GM12878 (cell line): ENCODE measurements around the gene NELFB. TPM values are rescaled to one million over a fixed set of nuclear protein-coding genes. Genes with fewer than 3 reads are reported as not detected.
A peak's percentile ranks its signal among the peaks of the same experiment; 100 is the strongest.

Experiments used
- ATAC-seq: fragments of 200-7000 bp; cut with Tn5 transposase; 3 replicates; pipeline ENCODE4 v1.9.1; 2020; ENCODE audit warnings: mild to moderate bottlenecking, moderate library complexity
- BruUV-seq: library from RNA; stranded (reverse); fragments of 400-500 nt; replicated peaks from 2 replicates; lab custom pipeline; 2021; lab: Mats Ljungman, UMichigan
- CTCF ChIA-PET: fragments of 300-600 bp; sonication (Branson Sonifier 250); formaldehyde crosslinking; extraction: SDS; loops from one replicate; lab custom pipeline; 2021; ENCODE audit warnings: inconsistent platforms; lab: Yijun Ruan, JAX
- POLR2A ChIA-PET: fragments of 350-600 bp; formaldehyde crosslinking; extraction: SDS; loops from one replicate; lab custom pipeline; 2021; ENCODE audit warnings: inconsistent platforms; lab: Charles Lee
- RAD21 ChIA-PET: fragments of 300-600 bp; sonication (Branson Sonifier 250); formaldehyde crosslinking; loops from one replicate; lab custom pipeline; 2023; ENCODE audit warnings: antibody characterized with exemption; ENCODE audit not compliant: unreplicated experiment; lab: Charles Lee
- SMC1A ChIA-PET: fragments of 300-600 bp; sonication (Branson Sonifier 250); formaldehyde crosslinking; loops from one replicate; lab custom pipeline; 2023; ENCODE audit not compliant: unreplicated experiment, uncharacterized antibody; lab: Charles Lee
- DNase-seq: peaks from one replicate; pipeline ENCODE4 v3.0.0-alpha.2; 2011; ENCODE audit warnings: low read depth, low spot score
- FAIRE-seq: peaks from 3 replicates; lab custom pipeline; 2011; peaks lifted over from hg19 to GRCh38; lab: Jason Lieb, UNC
- H2AFZ ChIP-seq: 2 replicates; pipeline ENCODE4 v1.6.0; 2011; ENCODE audit warnings: low read depth, low read length, control low read depth; ENCODE audit not compliant: control insufficient read depth
- H3K27ac ChIP-seq: 2 replicates; pipeline ENCODE4 v1.5.1; 2011; ENCODE audit warnings: control low read depth; ENCODE audit not compliant: control insufficient read depth, insufficient read depth
- H3K27me3 ChIP-seq, 2 experiments: replicated peaks in 1 of 2; 2 replicates each; pipeline versions ENCODE4 v1.6.0 to v1.6.1; 2011; ENCODE audit warnings: low read length in 1 of 2; ENCODE audit not compliant: control insufficient read depth in 2 of 2, insufficient read depth in 2 of 2
- H3K36me3 ChIP-seq, 2 experiments: 2 replicates each; pipeline ENCODE4 v1.5.1; 2011; ENCODE audit warnings: low read length in 1 of 2; ENCODE audit not compliant: control insufficient read depth in 2 of 2, insufficient read depth in 2 of 2
- H3K4me1 ChIP-seq: 2 replicates; pipeline ENCODE4 v1.6.1; 2011; ENCODE audit warnings: mild to moderate bottlenecking, low read length, moderate library complexity, mixed read lengths; ENCODE audit not compliant: control insufficient read depth, insufficient read depth
- H3K4me2 ChIP-seq: 2 replicates; pipeline ENCODE4 v1.6.0; 2011; ENCODE audit warnings: control low read depth; ENCODE audit not compliant: control insufficient read depth, insufficient read depth
- H3K4me3 ChIP-seq: fragments of 200-600 bp; sonication (generic); 2 replicates; pipeline ENCODE4 v1.5.1; 2016
- H3K79me2 ChIP-seq: 2 replicates; pipeline ENCODE4 v1.6.0; 2011; ENCODE audit warnings: low read length; ENCODE audit not compliant: control insufficient read depth, insufficient read depth
- H3K9ac ChIP-seq: 2 replicates; pipeline ENCODE4 v1.8.0; 2011; ENCODE audit warnings: low read length, control low read depth, mixed read lengths; ENCODE audit not compliant: control insufficient read depth, insufficient read depth
- H3K9me3 ChIP-seq: replicated peaks from 3 replicates; pipeline ENCODE4 v1.5.1; 2011; ENCODE audit warnings: mild to moderate bottlenecking, low read length; ENCODE audit not compliant: control insufficient read depth, insufficient read depth
- H4K20me1 ChIP-seq: 2 replicates; pipeline ENCODE4 v1.6.0; 2011; ENCODE audit not compliant: control insufficient read depth, insufficient read depth
- BACH1 ChIP-seq: fragments of 450-650 bp; IDR thresholded peaks from 2 replicates; pipeline ENCODE4 v1.6.1; 2017; ENCODE audit warnings: mild to moderate bottlenecking, borderline replicate concordance
- BCL11A ChIP-seq: IDR thresholded peaks from 2 replicates; pipeline ENCODE4 v1.6.1; 2011; ENCODE audit warnings: low read depth, low read length
- HDAC6 ChIP-seq: fragments of 200-600 bp; sonication (generic); IDR thresholded peaks from one replicate; pipeline ENCODE4 v1.8.0; 2017; ENCODE audit warnings: antibody characterized with exemption; ENCODE audit not compliant: unreplicated experiment
- IKZF1 ChIP-seq: fragments of 450-650 bp; conservative IDR thresholded peaks from 2 replicates; pipeline ENCODE4 v1.6.1; 2017; ENCODE audit warnings: antibody characterized with exemption, mild to moderate bottlenecking
- MEF2B ChIP-seq: fragments of 450-650 bp; IDR thresholded peaks from 2 replicates; pipeline ENCODE4 v1.6.1; 2018; ENCODE audit warnings: mild to moderate bottlenecking, moderate library complexity; ENCODE audit not compliant: partially characterized antibody, poor library complexity, severe bottlenecking
- NKRF ChIP-seq: fragments of 450-650 bp; conservative IDR thresholded peaks from 2 replicates; pipeline ENCODE4 v1.6.1; 2017; ENCODE audit warnings: mild to moderate bottlenecking, moderate library complexity
- NR2F1 ChIP-seq: fragments of 450-650 bp; conservative IDR thresholded peaks from 2 replicates; pipeline ENCODE4 v1.6.1; 2017; ENCODE audit warnings: mild to moderate bottlenecking
- RB1 ChIP-seq: fragments of 450-650 bp; formaldehyde crosslinking; IDR thresholded peaks from 2 replicates; pipeline ENCODE4 v1.6.1; 2017; ENCODE audit warnings: mild to moderate bottlenecking, borderline replicate concordance
- SP1 ChIP-seq: IDR thresholded peaks from one replicate; pipeline ENCODE4 v1.6.1; 2011; ENCODE audit warnings: low read depth, low read length
- SPI1 ChIP-seq: IDR thresholded peaks from 2 replicates; pipeline ENCODE4 v1.6.1; 2011; ENCODE audit warnings: low read depth, mild to moderate bottlenecking, low read length, moderate library complexity, borderline replicate concordance; ENCODE audit not compliant: insufficient read depth
- SUPT20H ChIP-seq: IDR thresholded peaks from 2 replicates; pipeline ENCODE4 v1.6.1; 2011; ENCODE audit warnings: low read depth, mild to moderate bottlenecking, low read length, moderate library complexity, borderline replicate concordance; ENCODE audit not compliant: control insufficient read depth
- ZNF687 ChIP-seq: fragments of 450-650 bp; IDR thresholded peaks from 2 replicates; pipeline ENCODE4 v1.6.1; 2017; ENCODE audit warnings: mild to moderate bottlenecking, moderate library complexity
- WGBS: methylation state at CpG from one replicate; pipeline ENCODE4 v1.1.6; 2016; ENCODE audit warnings: low lambda C conversion rate; ENCODE audit not compliant: insufficient replicate concordance, insufficient coverage; ENCODE audit errors: missing lambda C conversion rate; 5-methylcytosine and 5-hydroxymethylcytosine counted together
- in situ Hi-C: fragments of 300-500 bp; cut with MboI; formaldehyde crosslinking; loops from 9 replicates; pipeline ENCODE4 v1.14.3; 2018; ENCODE audit warnings: mixed read lengths
- intact Hi-C: fragments of 100-400 bp; cut with micrococcal nuclease; formaldehyde crosslinking; loops from one replicate; pipeline ENCODE4 v1.14.2; 2022; ENCODE audit not compliant: unreplicated experiment
- polyA plus RNA-seq, 11 experiments: library from polyadenylated mRNA; depleted of rRNA in 4 of 11; unstranded in 6 of 11; stranded (reverse) in 5 of 11; fragments of >200 nt; fragmentation: Nextera tagmentation in 4 of 11; fragmentation: Illumina TruSeq in 1 of 11; extraction: Ambion mirVana in 4 of 11; extraction: Trizol in 1 of 11; gene quantifications; 1 replicate in 1 of 11; 2 replicates in 10 of 11; pipeline versions ENCODE4 v1.2.1 to v1.2.3, GENCODE V29; 2011 to 2016; ENCODE audit warnings: inconsistent platforms in 2 of 11, missing spikeins in 2 of 11, low read depth in 1 of 11
- total RNA-seq, 4 experiments: library from RNA; depleted of rRNA in 3 of 4; stranded (reverse); fragments of >200 nt in 3 of 4; fragmentation: Illumina TruSeq in 1 of 4; extraction: Trizol in 1 of 4; gene quantifications; 2 replicates each; pipeline versions ENCODE4 v1.2.1 to v1.2.3, GENCODE V29; 2013 to 2021

Gene NELFB
- total and polyA plus RNA-seq, 10 of the 15 experiments (the other 5 are each of a cell fraction or from before 2014, with no cell fraction given) = 0.19 to 63.4 (median 30.9) TPM

- Histone ChIP-seq H3K27me3 (no peaks in the 10 kb centered on the region), H3K4me1 (peaks cover 17% of the 10 kb centered on the region), H4K20me1 (no peaks in the 10 kb centered on the region), H3K27ac (peak overlapping the region; percentile 47), H3K79me2 (0 out of 2 replicates have a peak, but pooled peaks cover 2% of the 10 kb centered on the region), H2AFZ (no peak overlapping the region), H3K9ac (no peak overlapping the region), H3K9me3 (no peaks in the 10 kb centered on the region), H3K36me3 (peaks cover 6 to 18% of the 10 kb centered on the region in 2 experiments; a peak in 3 of 4 replicates), H3K4me2 (peak overlapping the region; percentile 26), H3K4me3 (no peak overlapping the region)
- intact Hi-C loops (no loop called here), in situ Hi-C loops (no loop called here)
- SMC1A ChIA-PET = no interaction called here
- TF ChIP-seq SPI1 = peak; percentile 44; the same call in 1 of the 2 replicates
- peak; percentile 34 for TF ChIP-seq SP1
- 0 out of 2 replicates have a peak, but pooled peaks have one; percentile 15 for TF ChIP-seq NR2F1
- no peak for TF ChIP-seq SUPT20H
- peak; percentile 32; the same call in 1 of the 2 replicates for TF ChIP-seq RB1
- TF ChIP-seq HDAC6 = no peak
- TF ChIP-seq IKZF1 = 0 out of 2 replicates have a peak, but pooled peaks have one; percentile 44
- TF ChIP-seq ZNF687 = peak; percentile 36
- 0 out of 2 replicates have a peak, but pooled peaks have one; percentile 13 for TF ChIP-seq BACH1
- peak; percentile 98 for TF ChIP-seq MEF2B
- no peak for TF ChIP-seq NKRF
- TF ChIP-seq BCL11A = 0 out of 2 replicates have a peak, but pooled peaks have one; percentile 24
- CTCF ChIA-PET = interaction anchor here (0.9 to 2.6 kb wide), 2 partner anchors 9 to 31 kb away, joined by 3 to 11 read pairs; partner anchors contain the start of gene TOR4A
- BruUV-seq = no TSS peak
- FAIRE-seq (no peak), DNase-seq (peak; percentile 60), ATAC-seq (peak; percentile 91)
- RAD21 ChIA-PET = interaction anchor here (0.8 to 1.9 kb wide), 2 partner anchors 10 to 31 kb away, joined by 3 to 5 read pairs; partner anchors contain the start of gene TOR4A
- POLR2A ChIA-PET = interaction anchor here (1.2 to 2.4 kb wide), 4 partner anchors 9 to 27 kb away, joined by 3 to 13 read pairs (median 4); partner anchors contain the start of genes NELFB, TOR4A and TUBB4B
- 13% methylated on average over 6 of the region's 6 CpGs for WGBS
Observed at GRCh38 chr9:137267933-137268355, 12.8 kb downstream of the NELFB start.
